Inferior parietal cortex (tissue), 1 donor: ENCODE measurements around the gene LOC128125822.

Experiments
- DNase-seq: peaks from one replicate; pipeline ENCODE4 v3.0.0-alpha.2; 2016; ENCODE audit errors: extremely low spot score

The LOC128125822 gene

GRCh38 chr6:63556369-63556768, 15.9 kb upstream of the LOC128125822 start:
- no peak for DNase-seq

- DNase-seq = no peak
Measured at GRCh38 chr6:63558278-63558677, 14.0 kb upstream of the LOC128125822 start.

GRCh38 chr6:63560801-63561287, 11.4 kb upstream of the LOC128125822 start:
- DNase-seq = no peak

- no peak for DNase-seq
Measured at GRCh38 chr6:63561288-63561687, 11.0 kb upstream of the LOC128125822 start.

- no peak for DNase-seq
Measured at GRCh38 chr6:63563235-63563634, 9.0 kb upstream of the LOC128125822 start.

GRCh38 chr6:63565058-63565726, 7.1 kb upstream of the LOC128125822 start:
- no peak for DNase-seq

GRCh38 chr6:63565727-63566596, 6.3 kb upstream of the LOC128125822 start:
- DNase-seq = no peak

- no peak for DNase-seq
Measured at GRCh38 chr6:63567966-63568365, 4.3 kb upstream of the LOC128125822 start.

GRCh38 chr6:63571361-63572043, 778 bp upstream of the LOC128125822 start:
- DNase-seq = peak; percentile 18

- DNase-seq = no peak
Measured at GRCh38 chr6:63572747-63573075, 431 bp downstream of the LOC128125822 start.

GRCh38 chr6:63573076-63573898, 1.0 kb downstream of the LOC128125822 start:
- DNase-seq = peak; percentile 54

- DNase-seq = peak; percentile 49
Measured at GRCh38 chr6:63573899-63574553, 1.7 kb downstream of the LOC128125822 start.

- DNase-seq = no peak
Measured at GRCh38 chr6:63574554-63574900, 2.2 kb downstream of the LOC128125822 start.

GRCh38 chr6:63576147-63576772, 4.0 kb downstream of the LOC128125822 start:
- no peak for DNase-seq

GRCh38 chr6:63576985-63577712, 4.9 kb downstream of the LOC128125822 start:
- no peak for DNase-seq

GRCh38 chr6:63578757-63579156, 6.5 kb downstream of the LOC128125822 start:
- no peak for DNase-seq

GRCh38 chr6:63579937-63580703, 7.8 kb downstream of the LOC128125822 start:
- DNase-seq = no peak

- no peak for DNase-seq
Measured at GRCh38 chr6:63580704-63580961, 8.4 kb downstream of the LOC128125822 start.

- DNase-seq = no peak
Measured at GRCh38 chr6:63581355-63582013, 9.2 kb downstream of the LOC128125822 start.
